Measurements from ENCODE around the gene FLT4. TPM values are rescaled to one million over a fixed set of nuclear protein-coding genes. Genes with fewer than 3 reads are reported as not detected.

Gene FLT4
- total RNA-seq, 4 donors from 2014 or later = 22.5 to 35.5 (median 25.1) TPM

GRCh38 chr5:180601591-180602480 lies 47.6 kb downstream of the FLT4 start:
- intact Hi-C loops (cut with DNase I; ENCODE audit: low total_unique reads) = no loop called here
- DNase-seq = peak in 1 of 2 donors; percentile 5
- no peaks in the 10 kb centered on the region for H3K36me3 ChIP-seq
- no peak overlapping the region for H3K27ac ChIP-seq
- H3K4me1 ChIP-seq = no peaks in the 10 kb centered on the region
- no peak for TF ChIP-seq POLR2A (IDR thresholded peaks at IDR 0.05)
- TF ChIP-seq CTCF (IDR thresholded peaks at IDR 0.05) = no peak
- H3K9me3 ChIP-seq = no peaks in the 10 kb centered on the region
- H3K27me3 ChIP-seq = no peaks in the 10 kb centered on the region
- no peak overlapping the region for H3K4me3 ChIP-seq

- Histone ChIP-seq H3K27me3 (no peaks in the 10 kb centered on the region), H3K36me3 (no peaks in the 10 kb centered on the region), H3K9me3 (no peaks in the 10 kb centered on the region), H3K4me3 (no peak overlapping the region), H3K27ac (no peak overlapping the region), H3K4me1 (no peaks in the 10 kb centered on the region)
- intact Hi-C loops (cut with DNase I; ENCODE audit: low total_unique reads) = no loop called here
- TF ChIP-seq POLR2A (IDR thresholded peaks at IDR 0.05) (no peak), CTCF (IDR thresholded peaks at IDR 0.05) (no peak)
- no peak for DNase-seq
These were observed 48.8 kb downstream of the FLT4 start for GRCh38 chr5:180600554-180601041.

GRCh38 chr5:180599981-180600553 lies 49.3 kb downstream of the FLT4 start:
- no peak for TF ChIP-seq POLR2A (IDR thresholded peaks at IDR 0.05)
- H3K27me3 ChIP-seq = no peaks in the 10 kb centered on the region
- no peaks in the 10 kb centered on the region for H3K4me1 ChIP-seq
- no peaks in the 10 kb centered on the region for H3K9me3 ChIP-seq
- H3K4me3 ChIP-seq = no peak overlapping the region
- DNase-seq = no peak
- no peaks in the 10 kb centered on the region for H3K36me3 ChIP-seq
- H3K27ac ChIP-seq = no peak overlapping the region
- intact Hi-C loops (cut with DNase I; ENCODE audit: low total_unique reads) = no loop called here

- H3K27ac ChIP-seq = no peak overlapping the region
These were observed 49.8 kb downstream of the FLT4 start for GRCh38 chr5:180599590-180599914.

More at GRCh38 chr5:180599590-180599914, 49.8 kb downstream of the FLT4 start:
- Histone ChIP-seq H3K4me1 (no peaks in the 10 kb centered on the region), H3K27me3 (no peaks in the 10 kb centered on the region), H3K4me3 (no peak overlapping the region), H3K36me3 (no peaks in the 10 kb centered on the region), H3K9me3 (no peaks in the 10 kb centered on the region)
- intact Hi-C loops (cut with DNase I; ENCODE audit: low total_unique reads) = no loop called here
- TF ChIP-seq CTCF (IDR thresholded peaks at IDR 0.05) (no peak), POLR2A (IDR thresholded peaks at IDR 0.05) (no peak)
- no peak for DNase-seq
